ENCODE measurements around the gene DDTL. TPM values are rescaled to one million over a fixed set of nuclear protein-coding genes. Genes with fewer than 3 reads are reported as not detected.
A peak's percentile ranks its signal among the peaks of the same experiment; 100 is the strongest.
"Not testable (repeated sequence)": the region's sequence is repeated elsewhere in the genome, so short reads cannot be mapped to it uniquely, and the experiment has no call there.

The DDTL gene
- total RNA-seq, 2 donors from 2014 or later = 1.0 TPM; not detected in 1

DNA sequence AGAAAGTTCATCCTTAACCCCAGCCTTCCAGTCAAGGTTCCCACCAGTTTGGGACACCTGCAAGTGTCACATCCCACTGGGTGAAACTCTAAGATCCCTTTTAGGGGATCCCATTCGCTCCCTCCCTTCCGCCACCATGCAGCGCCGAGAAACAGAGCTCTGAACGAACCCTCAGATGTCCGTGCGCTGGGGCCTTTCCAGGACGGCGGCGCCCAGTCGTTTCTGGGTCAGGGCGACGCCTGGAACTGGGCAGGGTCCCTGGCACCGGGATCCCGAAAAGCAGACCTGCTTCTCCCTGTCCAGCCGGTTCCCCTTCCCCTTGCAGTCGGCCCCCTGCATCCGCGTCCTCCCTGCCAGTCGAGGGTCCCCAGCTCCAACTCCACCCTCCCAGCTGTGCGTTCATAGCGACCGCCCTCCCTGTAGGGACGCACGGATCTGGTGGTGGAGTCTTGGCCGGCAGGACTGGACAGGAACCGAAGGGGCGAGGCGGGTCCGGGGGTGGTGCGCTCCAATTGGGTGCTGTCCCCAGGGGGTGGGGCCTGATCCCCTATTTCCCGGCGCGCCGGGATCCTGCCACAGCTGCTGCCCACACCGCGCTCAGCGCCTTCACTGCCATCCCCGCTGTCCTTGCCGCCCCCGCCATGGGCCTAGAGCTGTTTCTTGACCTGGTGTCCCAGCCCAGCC is 13.0 kb downstream of the DDTL start, which contains the start of gene GSTT2:
TSS of gene GSTT2 (plus strand) at position 578 of the 684 bp plus-strand sequence.
- peak within 1 kb of the TSS in 1 of 2 donors; percentile 27 for H3K4me3 ChIP-seq

DNA sequence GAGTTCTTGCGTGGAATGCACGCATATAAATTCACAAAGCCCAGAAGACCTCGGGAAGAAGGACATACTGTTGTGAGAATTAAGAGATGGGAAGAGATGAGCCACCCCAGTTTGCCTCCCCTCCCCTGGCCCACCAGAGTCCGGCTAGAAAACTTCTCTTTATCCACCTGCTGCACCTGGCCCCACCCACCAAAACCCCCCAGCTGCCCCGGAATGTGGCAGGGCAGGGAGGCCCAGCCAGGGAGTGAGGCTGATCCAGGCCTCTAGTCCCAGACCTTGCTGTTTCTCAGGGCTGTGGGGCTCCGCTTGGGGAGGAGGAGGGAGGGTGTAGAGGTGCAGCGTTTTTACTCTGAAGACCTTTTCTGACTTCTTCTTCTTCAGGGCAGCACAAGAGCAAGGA is 13.9 kb downstream of the DDTL start:
- H3K4me3 ChIP-seq = peak overlapping the region in 1 of 2 donors; percentile 27
- not testable (repeated sequence) for H3K4me1 ChIP-seq; H3K27me3 ChIP-seq; H3K9me3 ChIP-seq; H3K36me3 ChIP-seq; H3K27ac ChIP-seq; DNase-seq (ENCODE audit: low spot score)

More for the DNA sequence above, 13.0 kb downstream of the DDTL start, which contains the start of gene GSTT2:
- not testable (repeated sequence) for DNase-seq (ENCODE audit: low spot score); H3K4me1 ChIP-seq; H3K27ac ChIP-seq; H3K36me3 ChIP-seq; H3K27me3 ChIP-seq; H3K9me3 ChIP-seq

DNA sequence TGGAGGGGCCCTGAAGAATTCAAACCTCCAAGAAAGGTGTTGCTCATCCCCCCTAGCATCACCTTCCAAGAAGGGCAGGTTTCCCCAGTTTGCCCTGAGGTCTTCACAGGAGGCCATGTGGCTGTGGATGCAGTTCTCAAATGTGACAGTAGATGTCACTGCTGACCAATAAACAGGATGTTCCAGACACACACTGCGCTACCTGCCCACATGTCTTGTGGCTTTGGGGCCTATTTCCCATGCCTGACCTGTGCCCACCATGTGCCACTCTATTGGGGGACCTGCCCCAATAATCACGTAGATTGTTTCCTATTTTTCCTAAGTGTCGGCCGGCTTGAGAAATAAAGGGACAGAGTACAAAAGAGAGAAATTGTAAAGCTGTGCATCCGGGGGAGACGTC is 17.7 kb downstream of the DDTL start:
- Histone ChIP-seq H3K4me1 (no peaks in the 10 kb centered on the region), H3K27ac (no peak overlapping the region), H3K27me3 (no peaks in the 10 kb centered on the region), H3K9me3 (no peaks in the 10 kb centered on the region), H3K4me3 (no peak overlapping the region), H3K36me3 (no peaks in the 10 kb centered on the region)
- no peak for DNase-seq (ENCODE audit: low spot score)
- TF ChIP-seq, protein P1, sequence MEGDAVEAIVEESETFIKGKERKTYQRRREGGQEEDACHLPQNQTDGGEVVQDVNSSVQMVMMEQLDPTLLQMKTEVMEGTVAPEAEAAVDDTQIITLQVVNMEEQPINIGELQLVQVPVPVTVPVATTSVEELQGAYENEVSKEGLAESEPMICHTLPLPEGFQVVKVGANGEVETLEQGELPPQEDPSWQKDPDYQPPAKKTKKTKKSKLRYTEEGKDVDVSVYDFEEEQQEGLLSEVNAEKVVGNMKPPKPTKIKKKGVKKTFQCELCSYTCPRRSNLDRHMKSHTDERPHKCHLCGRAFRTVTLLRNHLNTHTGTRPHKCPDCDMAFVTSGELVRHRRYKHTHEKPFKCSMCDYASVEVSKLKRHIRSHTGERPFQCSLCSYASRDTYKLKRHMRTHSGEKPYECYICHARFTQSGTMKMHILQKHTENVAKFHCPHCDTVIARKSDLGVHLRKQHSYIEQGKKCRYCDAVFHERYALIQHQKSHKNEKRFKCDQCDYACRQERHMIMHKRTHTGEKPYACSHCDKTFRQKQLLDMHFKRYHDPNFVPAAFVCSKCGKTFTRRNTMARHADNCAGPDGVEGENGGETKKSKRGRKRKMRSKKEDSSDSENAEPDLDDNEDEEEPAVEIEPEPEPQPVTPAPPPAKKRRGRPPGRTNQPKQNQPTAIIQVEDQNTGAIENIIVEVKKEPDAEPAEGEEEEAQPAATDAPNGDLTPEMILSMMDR (IDR thresholded peaks at IDR 0.05) = peak in 1 of 2 donors; percentile 62

DNA sequence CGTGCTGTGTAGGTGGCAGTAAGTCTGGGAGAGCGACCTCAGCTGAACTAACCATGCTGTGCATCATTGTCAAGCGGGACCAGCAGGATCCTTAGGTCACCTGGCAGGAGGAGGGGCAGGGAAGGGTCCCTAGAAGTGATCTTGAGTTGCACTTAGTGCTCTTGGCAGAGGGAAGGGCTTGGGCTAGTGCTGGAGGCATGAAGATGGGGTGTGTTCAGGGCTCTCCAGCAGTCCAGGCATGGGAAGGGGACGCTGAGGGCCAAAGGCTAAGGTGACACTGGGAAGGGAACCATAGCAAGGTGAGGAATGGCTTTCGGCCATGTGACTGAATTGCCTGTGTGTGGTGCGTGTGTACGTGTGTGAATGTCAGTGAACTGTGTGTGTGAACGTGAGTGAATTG is 19.4 kb downstream of the DDTL start:
- DNase-seq (ENCODE audit: low spot score); H3K4me1 ChIP-seq; H3K4me3 ChIP-seq; H3K27ac ChIP-seq; H3K36me3 ChIP-seq; H3K9me3 ChIP-seq; H3K27me3 ChIP-seq: not testable (repeated sequence)

DNA sequence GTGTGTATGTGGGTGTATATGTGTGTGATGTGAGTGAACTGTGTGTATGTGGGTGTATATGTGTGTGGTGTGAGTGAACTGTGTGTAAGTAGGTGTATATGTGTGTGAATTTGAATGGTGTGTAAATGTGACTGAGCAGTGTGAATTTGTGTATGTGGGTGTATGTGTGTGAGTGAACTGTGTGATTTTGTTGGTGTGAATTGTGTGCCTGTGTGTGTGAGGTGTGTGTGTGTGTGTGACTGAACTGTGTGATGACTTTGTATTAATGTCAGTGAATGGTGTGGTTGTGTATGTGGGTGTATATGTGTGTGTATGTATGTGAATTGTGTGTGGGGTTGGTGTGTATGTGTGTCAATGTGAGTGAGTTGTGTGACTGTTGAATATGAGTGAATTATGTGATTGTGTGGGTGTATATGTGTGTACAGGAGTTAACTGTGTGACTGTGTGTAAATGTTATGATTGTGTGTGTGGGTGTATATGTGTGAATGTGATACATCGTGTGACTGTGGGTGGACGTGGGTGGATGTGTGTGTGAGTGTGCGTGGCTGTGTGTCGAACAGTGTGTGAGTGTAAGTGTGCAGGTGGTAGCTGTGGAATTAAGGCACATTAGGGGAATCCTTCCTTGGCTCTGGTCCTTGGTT is 20.0 kb downstream of the DDTL start:
- not testable (repeated sequence) for H3K4me3 ChIP-seq; H3K36me3 ChIP-seq; DNase-seq (ENCODE audit: low spot score); H3K4me1 ChIP-seq; H3K9me3 ChIP-seq; H3K27me3 ChIP-seq; H3K27ac ChIP-seq

DNA sequence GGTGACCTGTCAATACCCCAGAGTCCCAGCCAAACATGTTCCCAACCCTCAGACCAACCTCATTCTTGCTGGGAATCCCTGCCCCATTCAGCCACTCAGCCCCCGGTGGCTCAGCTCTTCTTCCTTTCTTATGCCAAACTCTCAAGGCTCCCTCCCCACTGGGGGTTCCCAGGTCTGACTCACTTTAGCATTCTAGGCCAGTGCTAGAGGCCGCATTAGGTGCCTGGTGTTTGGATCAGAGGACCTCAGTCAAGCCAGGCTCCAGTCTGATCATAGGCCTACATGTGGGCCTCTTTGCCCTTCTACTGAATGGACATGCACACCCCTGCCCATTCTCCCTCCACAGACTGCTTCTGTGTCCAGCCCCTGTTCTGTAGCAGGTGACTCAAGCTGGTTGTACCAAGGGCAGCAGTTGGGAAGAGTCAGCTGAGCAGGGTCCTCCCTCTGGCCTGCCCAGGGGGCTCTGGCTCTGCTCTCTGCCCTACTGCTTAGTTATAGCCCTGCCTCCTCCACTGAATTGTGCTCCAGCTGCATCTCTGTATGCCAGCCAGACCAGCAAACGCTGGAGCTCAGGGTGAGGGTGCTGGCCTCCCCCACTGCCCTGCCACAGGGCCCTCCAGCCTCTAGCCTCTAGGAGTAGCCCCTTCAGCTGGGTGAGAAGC is 23.0 kb downstream of the DDTL start:
- H3K4me3 ChIP-seq; H3K27ac ChIP-seq; H3K36me3 ChIP-seq; H3K27me3 ChIP-seq; H3K4me1 ChIP-seq; H3K9me3 ChIP-seq; DNase-seq (ENCODE audit: low spot score): not testable (repeated sequence)

DNA sequence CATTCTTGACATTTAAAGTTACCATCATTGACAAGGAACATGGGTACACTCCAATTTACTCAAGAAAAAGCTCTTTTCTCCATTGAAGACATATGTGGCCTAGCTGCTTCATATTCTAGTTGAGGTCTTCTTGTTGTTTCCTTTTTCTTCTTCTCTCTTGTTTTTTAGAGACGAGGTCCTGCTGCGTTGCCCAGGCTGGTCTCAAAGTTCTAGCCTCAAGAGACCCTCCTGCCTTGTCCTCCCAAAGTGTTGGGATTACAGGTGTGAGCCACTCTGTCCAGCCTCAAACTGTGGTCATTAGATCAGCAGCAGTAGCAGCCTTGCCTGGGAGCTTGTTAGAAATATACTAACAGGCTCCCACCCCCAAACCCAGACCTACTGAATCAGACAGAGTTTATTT is 26.4 kb downstream of the DDTL start:
- DNase-seq (ENCODE audit: low spot score); H3K36me3 ChIP-seq; H3K4me3 ChIP-seq; H3K27me3 ChIP-seq; H3K9me3 ChIP-seq; H3K4me1 ChIP-seq; H3K27ac ChIP-seq: not testable (repeated sequence)

DNA sequence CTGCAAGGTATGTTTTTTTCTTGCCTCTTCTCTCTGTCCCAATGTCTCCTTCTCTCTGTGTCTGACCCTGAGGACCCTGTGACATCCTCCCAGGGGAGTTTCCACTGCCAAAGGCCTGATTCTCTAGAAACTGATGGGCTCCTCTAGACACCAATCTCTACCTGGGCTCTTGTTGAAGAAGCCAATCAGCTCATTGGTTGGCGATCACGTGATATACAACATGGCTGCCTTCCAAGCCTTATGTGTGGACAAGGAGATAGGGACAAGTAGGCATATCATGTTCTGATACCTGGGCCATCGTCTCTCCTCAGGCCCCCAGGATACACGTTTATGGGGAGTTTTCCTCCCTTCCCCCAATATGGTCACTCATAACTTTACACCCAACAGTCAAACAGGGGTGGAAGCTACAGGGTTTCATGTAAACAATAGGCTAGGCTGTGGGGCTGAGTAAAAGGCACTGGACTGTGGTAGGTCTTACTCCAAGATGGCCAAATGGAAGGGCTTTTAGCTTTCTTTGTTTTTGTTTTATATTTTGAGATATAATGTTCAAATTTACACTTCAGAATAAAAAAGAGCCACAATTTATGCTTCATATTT is 27.0 kb downstream of the DDTL start:
- H3K9me3 ChIP-seq; H3K27me3 ChIP-seq; H3K4me1 ChIP-seq; H3K27ac ChIP-seq; DNase-seq (ENCODE audit: low spot score); H3K36me3 ChIP-seq; H3K4me3 ChIP-seq: not testable (repeated sequence)

DNA sequence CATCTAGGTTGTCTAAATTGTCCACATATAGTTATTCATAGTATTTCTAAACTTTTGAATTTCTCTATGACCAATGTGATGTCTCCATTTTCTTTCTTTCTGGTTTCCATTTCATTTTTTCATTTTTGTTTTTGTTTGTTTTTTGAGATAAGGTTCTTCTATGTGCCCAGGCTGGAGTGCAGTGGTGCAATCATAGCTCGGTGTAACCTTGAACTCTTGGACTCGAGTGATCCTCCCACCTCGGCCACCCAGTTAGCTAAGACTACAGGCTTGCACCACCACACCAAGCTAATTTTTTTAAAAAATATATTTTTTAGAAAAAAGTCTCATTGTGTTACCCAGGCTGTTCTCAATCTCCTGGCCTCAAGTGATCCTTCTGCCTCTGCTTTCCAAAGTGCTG is 30.4 kb downstream of the DDTL start:
- Histone ChIP-seq H3K4me1 (no peaks in the 10 kb centered on the region), H3K27ac (no peak overlapping the region), H3K27me3 (no peaks in the 10 kb centered on the region), H3K4me3 (no peak overlapping the region), H3K9me3 (no peaks in the 10 kb centered on the region), H3K36me3 (no peaks in the 10 kb centered on the region)
- DNase-seq (ENCODE audit: low spot score) = no peak
- TF ChIP-seq, protein P1 (IDR thresholded peaks at IDR 0.05) = no peak

DNA sequence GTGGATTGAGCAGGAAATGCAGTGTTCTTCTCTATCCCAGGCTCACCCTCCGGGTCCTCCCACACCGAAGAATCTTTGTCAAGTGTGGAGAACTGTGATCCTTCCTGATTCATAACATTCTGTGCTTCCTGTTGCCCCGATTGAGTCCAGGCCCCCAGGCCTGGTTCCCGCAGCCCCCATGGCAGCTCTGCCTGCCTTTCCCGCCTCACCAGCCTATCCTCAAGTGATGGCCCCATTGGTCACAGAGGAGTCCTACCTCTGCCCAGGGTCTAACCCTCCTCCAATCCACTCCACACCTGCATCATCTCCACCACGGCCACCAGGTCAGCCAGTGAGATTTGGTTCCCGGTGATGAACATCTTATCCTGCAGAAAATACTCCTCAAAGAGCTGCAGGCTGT is 33.1 kb downstream of the DDTL start:
- not testable (repeated sequence) for H3K27ac ChIP-seq; DNase-seq (ENCODE audit: low spot score); H3K4me3 ChIP-seq; H3K27me3 ChIP-seq; H3K9me3 ChIP-seq; H3K4me1 ChIP-seq; H3K36me3 ChIP-seq

Data from right atrium auricular region (tissue), 2 donors.